Small intestine (tissue), 16 donors: ENCODE data around the gene SAMD8. TPM values are rescaled to one million over a fixed set of nuclear protein-coding genes. Genes with fewer than 3 reads are reported as not detected.

Experiments
- DNase-seq, 2 donors: peaks; one replicate each; pipeline versions ENCODE4 v3.0.0 to v3.0.0-alpha.2; 2013
- FAIRE-seq: peaks from 2 replicates; lab custom pipeline; 2012; peaks lifted over from hg19 to GRCh38; lab: Jason Lieb, UNC
- H3K27ac ChIP-seq, 3 donors: one replicate each; pipeline ENCODE4 v1.5.1; 2013; ENCODE audit warnings: low read length in 2 of 3, mild to moderate bottlenecking in 2 of 3, control low read depth in 1 of 3, inconsistent platforms in 1 of 3, low read depth in 1 of 3, moderate library complexity in 1 of 3
- H3K27me3 ChIP-seq, 3 donors: one replicate each; pipeline ENCODE4 v1.6.1; 2013; ENCODE audit warnings: low read length in 3 of 3, inconsistent platforms in 1 of 3; ENCODE audit not compliant: control insufficient read depth in 3 of 3, insufficient read depth in 3 of 3
- H3K36me3 ChIP-seq, 3 donors: one replicate each; pipeline ENCODE4 v1.6.1; 2013; ENCODE audit warnings: low read length in 3 of 3, inconsistent platforms in 1 of 3, low read depth in 1 of 3, mild to moderate bottlenecking in 1 of 3, moderate library complexity in 1 of 3; ENCODE audit not compliant: control insufficient read depth in 3 of 3, insufficient read depth in 2 of 3
- H3K4me1 ChIP-seq, 3 donors: one replicate each; pipeline ENCODE4 v1.6.1; 2013; ENCODE audit warnings: low read length in 2 of 3, inconsistent platforms in 1 of 3, low read depth in 1 of 3, mild to moderate bottlenecking in 1 of 3, moderate library complexity in 1 of 3; ENCODE audit not compliant: control insufficient read depth in 3 of 3, insufficient read depth in 2 of 3
- H3K4me3 ChIP-seq, 3 donors: one replicate each; pipeline ENCODE4 v1.5.1; 2013; ENCODE audit warnings: low read length in 3 of 3, control low read depth in 1 of 3, inconsistent platforms in 1 of 3, low read depth in 1 of 3, mild to moderate bottlenecking in 1 of 3, moderate library complexity in 1 of 3
- H3K9me3 ChIP-seq, 2 donors: one replicate each; pipeline ENCODE4 v1.6.1; 2013; ENCODE audit warnings: low read depth in 1 of 2, low read length in 1 of 2; ENCODE audit not compliant: control insufficient read depth in 2 of 2, insufficient read depth in 1 of 2
- WGBS, 3 donors: extraction: QIAGEN DNeasy Blood & Tissue Kit; methylation state at CpG; one replicate each; pipeline ENCODE4 v1.1.7; 2013; 5-methylcytosine and 5-hydroxymethylcytosine counted together
- long read RNA-seq, 10 donors: transcript quantifications; one replicate each; lab custom pipeline, GENCODE V29; 2026
- polyA plus RNA-seq, 4 donors: library from polyadenylated mRNA; stranded (reverse) in 3 of 4; unstranded in 1 of 4; fragments of 200-250 nt in 3 of 4; fragments of 120-200 nt in 1 of 4; gene quantifications; one replicate each; pipeline versions ENCODE4 v1.2.1 to v1.2.3, GENCODE V29; 2013
- donor health status: healthy with polysubstance abuse.
- donor health status: control.
- donor health status: control.
- donor health status: Bipolar disorder and iron deficiency.
- donor health status: healthy.

Gene SAMD8
- polyA plus RNA-seq: 10 to 100 TPM in 1 of 4 donors, 1 to 10 TPM in 3; 4.3 to 11.3 (median 5.7) TPM
- long read RNA-seq, donor 1, partial matches to known transcripts: 0 of 2 reads
- long read RNA-seq, donor 1, other reads (novel, unspliced or antisense): 0 of 2 reads
- long read RNA-seq, donor 2: 0 reads
- long read RNA-seq, donor 3: 0 reads
- long read RNA-seq, donor 4: 0 reads
- long read RNA-seq, donor 5: 0 reads
- long read RNA-seq, donor 6: 0 reads
- long read RNA-seq, donor 7: 0 reads
- long read RNA-seq, donor 8: 0 reads
- long read RNA-seq, donor 9: 0 reads
- long read RNA-seq, donor 10, partial matches to known transcripts: 0 of 1 reads
- long read RNA-seq, donor 10, other reads (novel, unspliced or antisense): 0 of 1 reads

- no peaks in the 10 kb centered on the region for H3K36me3 ChIP-seq
- FAIRE-seq (no peak), DNase-seq (peak; percentile 96 to 97)
- H3K27me3 ChIP-seq: no peaks in the 10 kb centered on the region
- WGBS, 3 donors: 0 to 1% (median 0%) methylated on average over 43 to 61 of the region's 61 CpGs
- peaks cover 2 to 4% (median 3%) of the 10 kb centered on the region in 3 donors for H3K4me1 ChIP-seq
- peak within 1 kb of the TSS; percentile 93 to 100 (median 94) for H3K27ac ChIP-seq
- H3K9me3 ChIP-seq: no peaks in the 10 kb centered on the region
- peak within 1 kb of the TSS; percentile 78 to 93 (median 78) for H3K4me3 ChIP-seq
Observed at GRCh38 chr10:75111365-75111906, at the start of gene SAMD8. Gene SAMD8 (plus strand): TSS chr10:75111656. CDS start chr10:75150529, 38,873 bp downstream.

- H3K36me3 ChIP-seq: no peaks in the 10 kb centered on the region
- DNase-seq: no peak
- H3K27ac ChIP-seq: no peak overlapping the region
- no peak overlapping the region for H3K4me3 ChIP-seq
- H3K4me1 ChIP-seq: no peaks in the 10 kb centered on the region
- no peak for FAIRE-seq
- H3K9me3 ChIP-seq: no peaks in the 10 kb centered on the region
- no peaks in the 10 kb centered on the region for H3K27me3 ChIP-seq
- WGBS, 3 donors: 81 to 90% (median 87%) methylated on average over 15 of the region's 15 CpGs
Observed at GRCh38 chr10:75061709-75062505, 49.5 kb upstream of the SAMD8 start.

- no peaks in the 10 kb centered on the region for H3K9me3 ChIP-seq
- DNase-seq (no peak), FAIRE-seq (no peak)
- no peaks in the 10 kb centered on the region for H3K36me3 ChIP-seq
- H3K4me1 ChIP-seq: no peaks in the 10 kb centered on the region
- H3K4me3 ChIP-seq: no peak overlapping the region
- no peak overlapping the region for H3K27ac ChIP-seq
- no peaks in the 10 kb centered on the region for H3K27me3 ChIP-seq
- WGBS, 3 donors: 76 to 88% (median 84%) methylated on average over 10 of the region's 10 CpGs
Observed at GRCh38 chr10:75062506-75063299, 48.8 kb upstream of the SAMD8 start.

- FAIRE-seq: no peak
- Histone ChIP-seq H3K4me3 (no peak overlapping the region), H3K27me3 (no peaks in the 10 kb centered on the region), H3K9me3 (no peaks in the 10 kb centered on the region), H3K36me3 (no peaks in the 10 kb centered on the region), H3K27ac (no peak overlapping the region), H3K4me1 (no peaks in the 10 kb centered on the region)
- DNase-seq: no peak
- 89 to 91% (median 90%) methylated on average over 8 of the region's 8 CpGs for WGBS, 3 donors
Observed at GRCh38 chr10:75063461-75064230, 47.8 kb upstream of the SAMD8 start.

GRCh38 chr10:75065076-75065475, 46.4 kb upstream of the SAMD8 start:
- Histone ChIP-seq H3K36me3 (no peaks in the 10 kb centered on the region), H3K4me1 (no peaks in the 10 kb centered on the region), H3K9me3 (no peaks in the 10 kb centered on the region), H3K4me3 (no peak overlapping the region), H3K27ac (no peak overlapping the region), H3K27me3 (no peaks in the 10 kb centered on the region)
- FAIRE-seq (no peak), DNase-seq (no peak)
- 90 to 95% (median 95%) methylated on average over 4 of the region's 4 CpGs for WGBS, 3 donors

GRCh38 chr10:75066271-75066670, 45.2 kb upstream of the SAMD8 start:
- no peak overlapping the region for H3K27ac ChIP-seq
- H3K4me3 ChIP-seq: no peak overlapping the region
- no peaks in the 10 kb centered on the region for H3K4me1 ChIP-seq
- H3K9me3 ChIP-seq: no peaks in the 10 kb centered on the region
- no peak for FAIRE-seq
- H3K36me3 ChIP-seq: no peaks in the 10 kb centered on the region
- DNase-seq: no peak
- 88 to 95% (median 93%) methylated on average over 5 of the region's 5 CpGs for WGBS, 3 donors
- no peaks in the 10 kb centered on the region for H3K27me3 ChIP-seq

GRCh38 chr10:75067272-75067671, 44.2 kb upstream of the SAMD8 start:
- H3K27me3 ChIP-seq: no peaks in the 10 kb centered on the region
- DNase-seq (no peak), FAIRE-seq (no peak)
- H3K9me3 ChIP-seq: no peaks in the 10 kb centered on the region
- H3K4me1 ChIP-seq: no peaks in the 10 kb centered on the region
- H3K27ac ChIP-seq: no peak overlapping the region
- WGBS, 3 donors: 83 to 89% (median 89%) methylated on average over 7 of the region's 7 CpGs
- no peaks in the 10 kb centered on the region for H3K36me3 ChIP-seq
- H3K4me3 ChIP-seq: no peak overlapping the region
